Measurements from ENCODE around the gene KLC1. TPM values are rescaled to one million over a fixed set of nuclear protein-coding genes. Genes with fewer than 3 reads are reported as not detected.

Gene KLC1
- total and polyA plus RNA-seq, 11 donors, result 127 to 241 (median 158) TPM

- H3K27ac ChIP-seq, result no peak overlapping the region
- TF ChIP-seq POLR2A (IDR thresholded peaks at IDR 0.05), result no peak
- no peak for TF ChIP-seq CTCF (IDR thresholded peaks at IDR 0.05)
- H3K9me3 ChIP-seq, result no peaks in the 10 kb centered on the region
- peaks cover 0 to 48% (median 37%) of the 10 kb centered on the region in 9 donors for H3K36me3 ChIP-seq
- H3K4me1 ChIP-seq, result no peaks in the 10 kb centered on the region
- no peaks in the 10 kb centered on the region for H3K27me3 ChIP-seq
- ATAC-seq, result no peak
- WGBS, 4 donors, result 75 to 82% (median 77%) methylated on average over 11 of the region's 11 CpGs
- no peak for DNase-seq
- intact Hi-C loops (cut with DNase I), result no loop called here
- no peak overlapping the region for H3K4me3 ChIP-seq
Measured at GRCh38 chr14:103584326-103584915, 44.6 kb upstream of the KLC1 start.

GRCh38 chr14:103593577-103593976 is 35.4 kb upstream of the KLC1 start:
- Histone ChIP-seq H3K36me3 (peaks cover 0 to 26% (median 18%) of the 10 kb centered on the region in 9 donors), H3K4me3 (no peak overlapping the region), H3K9me3 (no peaks in the 10 kb centered on the region), H3K27ac (peak overlapping the region in 9 of 12 donors; percentile 7 to 61 (median 50)), H3K27me3 (no peaks in the 10 kb centered on the region), H3K4me1 (peaks cover 0 to 36% (median 22%) of the 10 kb centered on the region in 12 donors)
- ATAC-seq (no peak), DNase-seq (no peak)
- intact Hi-C loops (cut with DNase I), result no loop called here
- TF ChIP-seq POLR2A (IDR thresholded peaks at IDR 0.05) (no peak), CTCF (IDR thresholded peaks at IDR 0.05) (no peak)
- 55 to 77% (median 70%) methylated on average over 6 of the region's 6 CpGs for WGBS, 4 donors

GRCh38 chr14:103594265-103594664 is 34.7 kb upstream of the KLC1 start:
- intact Hi-C loops (cut with DNase I), result loop anchor here in 1 of 10 donors (1.0 kb wide), 1 partner anchor 30 kb away; no protein-coding TSS in a partner anchor
- peak overlapping the region in 4 of 12 donors; percentile 4 to 14 (median 8) for H3K4me3 ChIP-seq
- DNase-seq, result peak in 4 of 5 donors; percentile 43 to 61 (median 54)
- peak; percentile 37 to 75 (median 67) for ATAC-seq
- H3K9me3 ChIP-seq, result no peaks in the 10 kb centered on the region
- H3K36me3 ChIP-seq, result peaks cover 0 to 19% (median 11%) of the 10 kb centered on the region in 9 donors
- peaks cover 0 to 37% (median 22%) of the 10 kb centered on the region in 12 donors for H3K4me1 ChIP-seq
- peak overlapping the region in 11 of 12 donors; percentile 37 to 61 (median 50) for H3K27ac ChIP-seq
- 45 to 61% (median 58%) methylated on average over 9 to 11 of the region's 11 CpGs for WGBS, 4 donors
- no peak for TF ChIP-seq CTCF (IDR thresholded peaks at IDR 0.05)
- no peak for TF ChIP-seq POLR2A (IDR thresholded peaks at IDR 0.05)
- H3K27me3 ChIP-seq, result no peaks in the 10 kb centered on the region

GRCh38 chr14:103597623-103598377 is 31.2 kb upstream of the KLC1 start:
- H3K4me1 ChIP-seq, result peaks cover 0 to 37% (median 22%) of the 10 kb centered on the region in 12 donors
- H3K27me3 ChIP-seq, result no peaks in the 10 kb centered on the region
- H3K9me3 ChIP-seq, result no peaks in the 10 kb centered on the region
- intact Hi-C loops (cut with DNase I), result no loop called here
- DNase-seq (peak in 4 of 5 donors; percentile 27 to 67 (median 50)), ATAC-seq (peak; percentile 52 to 87 (median 80))
- no peak for TF ChIP-seq CTCF (IDR thresholded peaks at IDR 0.05)
- TF ChIP-seq POLR2A (IDR thresholded peaks at IDR 0.05), result no peak
- WGBS, 4 donors, result 87 to 92% (median 90%) methylated on average over 10 of the region's 10 CpGs
- no peak overlapping the region for H3K4me3 ChIP-seq
- peak overlapping the region in 5 of 12 donors; percentile 38 to 72 (median 48) for H3K27ac ChIP-seq
- H3K36me3 ChIP-seq, result no peaks in the 10 kb centered on the region

Data from heart left ventricle (tissue), 16 donors.